Measurements from ENCODE around the gene HSBP1L1.

The HSBP1L1 gene

DNA sequence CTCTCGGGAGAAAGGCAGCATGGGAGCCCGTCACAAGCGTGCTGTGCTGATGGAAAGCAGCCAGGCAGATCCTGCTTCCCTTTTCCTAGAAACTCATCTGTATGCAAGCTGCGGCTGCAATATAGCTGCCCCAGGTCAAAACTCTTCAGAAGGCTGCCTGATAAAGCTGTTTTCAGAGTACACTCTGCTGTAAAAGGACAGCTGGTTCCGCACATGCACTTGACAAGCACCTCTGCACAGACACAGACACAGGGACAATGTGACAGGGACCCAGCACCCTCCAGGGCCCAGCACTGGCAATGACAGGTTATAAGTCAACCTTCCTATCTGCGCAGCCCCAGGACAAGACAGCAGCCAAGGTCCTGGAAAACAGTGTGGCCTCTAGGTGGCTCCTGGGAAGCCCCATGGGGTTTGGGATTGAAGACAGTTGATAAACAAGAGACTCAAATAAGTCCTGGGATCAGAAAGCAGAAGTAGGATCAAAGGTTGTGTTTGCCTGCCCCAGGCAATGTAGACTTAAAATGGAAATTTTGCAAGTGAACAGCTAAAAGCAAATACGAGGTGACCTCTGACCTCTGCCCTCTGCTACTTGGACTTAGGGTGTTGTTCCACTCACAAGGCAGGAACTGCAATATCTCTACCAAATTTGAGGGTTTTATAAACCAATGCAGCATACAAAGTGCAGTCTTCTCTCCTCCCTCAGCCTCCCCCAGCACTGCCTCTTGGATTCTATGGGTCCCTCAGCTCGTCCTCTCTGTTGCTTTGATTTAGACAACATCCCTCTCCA lies 29.9 kb upstream of the HSBP1L1 start:
- TF ChIP-seq, protein P1, sequence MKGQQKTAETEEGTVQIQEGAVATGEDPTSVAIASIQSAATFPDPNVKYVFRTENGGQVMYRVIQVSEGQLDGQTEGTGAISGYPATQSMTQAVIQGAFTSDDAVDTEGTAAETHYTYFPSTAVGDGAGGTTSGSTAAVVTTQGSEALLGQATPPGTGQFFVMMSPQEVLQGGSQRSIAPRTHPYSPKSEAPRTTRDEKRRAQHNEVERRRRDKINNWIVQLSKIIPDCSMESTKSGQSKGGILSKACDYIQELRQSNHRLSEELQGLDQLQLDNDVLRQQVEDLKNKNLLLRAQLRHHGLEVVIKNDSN (IDR thresholded peaks at IDR 0.05): no peak
- TF ChIP-seq YY1 (IDR thresholded peaks at IDR 0.05; ENCODE audit: low read depth) (no peak), ZBTB7A (IDR thresholded peaks at IDR 0.05; ENCODE audit: low read depth) (no peak), TCF12 (IDR thresholded peaks at IDR 0.05; ENCODE audit: low read depth) (no peak), FOXM1 (IDR thresholded peaks at IDR 0.05; ENCODE audit: borderline replicate concordance, low read depth) (no peak), RAD21 (IDR thresholded peaks at IDR 0.05; ENCODE audit: low read depth) (no peak), EGR1 (IDR thresholded peaks at IDR 0.05) (no peak), NFIC (IDR thresholded peaks at IDR 0.05) (no peak), TAF1 (IDR thresholded peaks at IDR 0.05; ENCODE audit: low read depth) (no peak), CREB1 (IDR thresholded peaks at IDR 0.05; ENCODE audit: low read depth) (no peak), CEBPB (IDR thresholded peaks at IDR 0.05) (no peak), TEAD4 (IDR thresholded peaks at IDR 0.05) (no peak), EP300 (IDR thresholded peaks at IDR 0.05; ENCODE audit: borderline replicate concordance) (no peak)
- TF ChIP-seq, protein P2, sequence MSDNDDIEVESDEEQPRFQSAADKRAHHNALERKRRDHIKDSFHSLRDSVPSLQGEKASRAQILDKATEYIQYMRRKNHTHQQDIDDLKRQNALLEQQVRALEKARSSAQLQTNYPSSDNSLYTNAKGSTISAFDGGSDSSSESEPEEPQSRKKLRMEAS (IDR thresholded peaks at IDR 0.05): no peak
- TF ChIP-seq, protein P3, sequence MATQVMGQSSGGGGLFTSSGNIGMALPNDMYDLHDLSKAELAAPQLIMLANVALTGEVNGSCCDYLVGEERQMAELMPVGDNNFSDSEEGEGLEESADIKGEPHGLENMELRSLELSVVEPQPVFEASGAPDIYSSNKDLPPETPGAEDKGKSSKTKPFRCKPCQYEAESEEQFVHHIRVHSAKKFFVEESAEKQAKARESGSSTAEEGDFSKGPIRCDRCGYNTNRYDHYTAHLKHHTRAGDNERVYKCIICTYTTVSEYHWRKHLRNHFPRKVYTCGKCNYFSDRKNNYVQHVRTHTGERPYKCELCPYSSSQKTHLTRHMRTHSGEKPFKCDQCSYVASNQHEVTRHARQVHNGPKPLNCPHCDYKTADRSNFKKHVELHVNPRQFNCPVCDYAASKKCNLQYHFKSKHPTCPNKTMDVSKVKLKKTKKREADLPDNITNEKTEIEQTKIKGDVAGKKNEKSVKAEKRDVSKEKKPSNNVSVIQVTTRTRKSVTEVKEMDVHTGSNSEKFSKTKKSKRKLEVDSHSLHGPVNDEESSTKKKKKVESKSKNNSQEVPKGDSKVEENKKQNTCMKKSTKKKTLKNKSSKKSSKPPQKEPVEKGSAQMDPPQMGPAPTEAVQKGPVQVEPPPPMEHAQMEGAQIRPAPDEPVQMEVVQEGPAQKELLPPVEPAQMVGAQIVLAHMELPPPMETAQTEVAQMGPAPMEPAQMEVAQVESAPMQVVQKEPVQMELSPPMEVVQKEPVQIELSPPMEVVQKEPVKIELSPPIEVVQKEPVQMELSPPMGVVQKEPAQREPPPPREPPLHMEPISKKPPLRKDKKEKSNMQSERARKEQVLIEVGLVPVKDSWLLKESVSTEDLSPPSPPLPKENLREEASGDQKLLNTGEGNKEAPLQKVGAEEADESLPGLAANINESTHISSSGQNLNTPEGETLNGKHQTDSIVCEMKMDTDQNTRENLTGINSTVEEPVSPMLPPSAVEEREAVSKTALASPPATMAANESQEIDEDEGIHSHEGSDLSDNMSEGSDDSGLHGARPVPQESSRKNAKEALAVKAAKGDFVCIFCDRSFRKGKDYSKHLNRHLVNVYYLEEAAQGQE (IDR thresholded peaks at IDR 0.05; ENCODE audit: low read depth): no peak

DNA sequence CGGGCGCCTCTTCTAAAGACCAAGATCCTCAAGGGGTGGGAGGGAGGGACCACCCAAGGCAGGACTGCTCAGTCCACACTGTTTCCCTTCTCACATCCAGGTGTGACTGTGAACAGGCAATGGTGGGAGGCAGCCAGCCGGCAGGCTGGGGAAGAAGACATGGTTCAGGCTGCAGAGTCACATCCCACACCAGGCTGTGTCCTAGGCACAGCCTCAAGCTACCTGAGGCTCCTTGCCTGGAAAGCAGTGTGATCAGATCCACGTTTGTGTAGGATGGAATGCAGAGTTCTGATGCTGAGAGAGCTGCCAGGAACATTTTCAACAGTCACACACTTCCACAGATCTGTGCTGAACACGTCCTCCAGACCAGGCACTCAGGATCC lies 29.4 kb upstream of the HSBP1L1 start:
- no peak for TF ChIP-seq YY1 (IDR thresholded peaks at IDR 0.05; ENCODE audit: low read depth)
- TF ChIP-seq, protein P3 (IDR thresholded peaks at IDR 0.05; ENCODE audit: low read depth): no peak
- TF ChIP-seq TAF1 (IDR thresholded peaks at IDR 0.05; ENCODE audit: low read depth): no peak
- no peak for TF ChIP-seq TEAD4 (IDR thresholded peaks at IDR 0.05)
- no peak for TF ChIP-seq CREB1 (IDR thresholded peaks at IDR 0.05; ENCODE audit: low read depth)
- TF ChIP-seq ZBTB7A (IDR thresholded peaks at IDR 0.05; ENCODE audit: low read depth): no peak
- no peak for TF ChIP-seq EGR1 (IDR thresholded peaks at IDR 0.05)
- no peak for TF ChIP-seq RAD21 (IDR thresholded peaks at IDR 0.05; ENCODE audit: low read depth)
- TF ChIP-seq CEBPB (IDR thresholded peaks at IDR 0.05): no peak
- TF ChIP-seq, protein P2 (IDR thresholded peaks at IDR 0.05): no peak

DNA sequence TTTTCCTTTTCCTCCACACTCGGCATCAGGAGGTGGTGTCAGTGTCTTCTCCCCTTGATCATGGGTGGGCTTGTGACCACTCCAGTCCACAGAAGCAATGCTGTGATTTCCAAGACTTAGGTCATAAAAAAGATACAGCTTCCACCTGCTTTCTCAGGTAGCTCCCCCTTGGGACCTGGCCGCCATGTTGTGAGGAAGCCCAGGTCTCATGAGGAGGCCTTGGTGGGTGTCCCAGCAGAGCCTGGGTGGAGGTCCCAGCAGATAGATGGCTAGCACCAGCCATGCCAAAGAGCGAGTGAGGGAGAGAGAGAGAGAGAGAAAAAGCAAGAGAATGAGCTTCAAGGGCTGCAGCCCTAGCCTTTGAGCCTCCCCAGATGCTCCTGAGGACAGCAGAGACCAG lies 28.9 kb upstream of the HSBP1L1 start:
- TF ChIP-seq, protein P3 (IDR thresholded peaks at IDR 0.05; ENCODE audit: low read depth): no peak
- TF ChIP-seq YY1 (IDR thresholded peaks at IDR 0.05; ENCODE audit: low read depth): 0 out of 2 replicates have a peak, but pooled peaks have one; percentile 60

DNA sequence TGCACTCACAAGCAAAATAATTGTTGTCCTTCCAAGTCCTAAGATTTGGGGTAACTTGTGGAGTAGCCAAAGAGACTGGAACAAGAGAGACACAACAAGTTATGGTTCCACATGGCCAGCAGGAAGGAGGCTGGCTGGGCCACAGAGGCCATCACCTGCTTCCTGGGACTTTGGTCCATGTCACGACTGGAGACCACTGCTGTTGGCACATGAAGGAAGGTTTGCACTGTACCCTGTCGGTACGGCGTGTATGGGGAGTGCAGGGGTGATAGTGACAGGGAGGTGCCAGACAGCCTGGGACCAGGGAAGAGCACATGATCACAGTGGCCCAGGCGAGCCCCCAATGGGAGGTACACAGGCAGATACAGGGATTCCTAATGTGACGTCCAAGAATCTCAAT lies 28.5 kb upstream of the HSBP1L1 start:
- TF ChIP-seq NFIC (IDR thresholded peaks at IDR 0.05) (no peak), TCF12 (IDR thresholded peaks at IDR 0.05; ENCODE audit: low read depth) (no peak), TAF1 (IDR thresholded peaks at IDR 0.05; ENCODE audit: low read depth) (no peak), FOXM1 (IDR thresholded peaks at IDR 0.05; ENCODE audit: borderline replicate concordance, low read depth) (no peak), CEBPB (IDR thresholded peaks at IDR 0.05) (no peak)
- TF ChIP-seq, protein P3 (IDR thresholded peaks at IDR 0.05; ENCODE audit: low read depth): no peak

All from Ishikawa (cell line).